Esophagus muscularis mucosa (tissue), 3 donors: Measurements from ENCODE around the gene OTOF.

Source experiments
- CTCF ChIP-seq, 3 experiments: fragments of 200-600 bp in 2 of 3; fragments of 450-650 bp in 1 of 3; sonication (generic) in 2 of 3; IDR thresholded peaks; one replicate each; pipeline ENCODE4 v1.5.1; 2017 to 2019; ENCODE audit warnings: antibody characterized with exemption in 3 of 3, mild to moderate bottlenecking in 2 of 3, moderate library complexity in 1 of 3
- POLR2AphosphoS5 ChIP-seq, 2 donors: sonication (generic); formaldehyde crosslinking; IDR thresholded peaks; one replicate each; pipeline ENCODE4 v1.6.1; 2017; ENCODE audit warnings: antibody characterized with exemption in 2 of 2

GRCh38 chr2:26521913-26522180, 43.9 kb upstream of the OTOF start:
- TF ChIP-seq CTCF (IDR thresholded peaks at IDR 0.05) (no peak), POLR2AphosphoS5 (IDR thresholded peaks at IDR 0.05) (no peak)
